HG02938 (cell line): ENCODE data around the gene A4GALT.

Experiments
- ATAC-seq: cut with Tn5 transposase; IDR thresholded peaks from one replicate; pipeline ENCODE4 v1.9.1; 2021; ENCODE audit warnings: mild to moderate bottlenecking, moderate library complexity; ENCODE audit not compliant: unreplicated experiment

A4GALT gene

DNA sequence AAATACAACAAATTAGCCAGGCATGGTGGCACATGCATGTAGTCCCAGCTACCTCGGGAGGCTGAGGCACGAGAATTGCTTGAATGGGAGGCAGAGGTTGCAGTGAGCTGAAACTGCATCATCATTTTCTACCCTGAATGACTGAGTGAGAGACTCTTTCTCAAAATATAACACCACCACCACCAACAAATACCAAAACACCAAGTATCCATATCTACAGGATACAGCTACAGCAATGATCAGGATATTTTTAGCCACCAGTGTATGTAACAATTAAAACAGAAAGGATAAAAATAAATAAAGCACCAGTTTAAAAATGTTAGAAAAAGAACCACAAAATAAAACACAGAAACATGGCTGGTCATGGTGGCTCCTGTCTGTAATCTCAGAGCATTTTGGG lies 13.2 kb downstream of the A4GALT start:
- ATAC-seq = no peak

DNA sequence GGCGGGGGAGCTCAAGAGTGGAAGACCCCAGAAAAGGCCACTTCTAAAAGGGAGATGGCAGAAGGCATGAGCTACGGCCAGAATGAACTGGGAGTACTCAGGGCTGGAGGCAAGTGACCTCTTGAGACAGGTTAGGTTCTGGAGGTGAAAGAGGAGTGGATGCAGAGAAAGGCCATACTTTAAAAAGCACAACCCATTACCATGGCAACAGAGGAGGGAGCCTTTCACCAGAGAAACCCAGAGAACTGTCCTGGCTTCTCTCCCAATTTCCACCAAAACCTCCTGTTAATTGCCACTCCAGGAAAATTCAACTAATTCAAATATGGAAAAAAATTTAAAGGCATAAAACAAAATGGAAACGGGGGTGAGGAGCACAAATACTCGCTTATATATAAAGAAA lies 15.8 kb downstream of the A4GALT start:
- ATAC-seq = no peak

DNA sequence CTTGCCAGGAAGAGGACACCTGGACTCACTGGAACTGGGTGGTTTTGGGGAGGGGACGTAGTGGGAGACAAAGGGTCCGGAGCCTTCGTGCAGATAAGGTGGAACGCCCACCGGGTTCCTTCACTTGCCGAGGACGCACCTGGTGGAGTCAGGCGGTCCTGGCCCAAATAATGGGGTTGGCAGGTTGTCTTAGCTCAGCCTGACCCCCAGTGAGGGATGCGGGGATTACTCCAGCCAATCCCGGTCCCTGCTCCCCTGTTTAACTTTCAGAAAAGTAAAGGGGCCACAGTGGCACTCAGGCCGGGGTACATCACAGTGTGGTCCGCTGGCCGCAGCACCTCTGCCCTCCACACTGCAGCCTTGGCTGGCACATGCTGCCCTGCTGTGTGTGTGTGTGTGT lies 18.0 kb downstream of the A4GALT start:
- no peak for ATAC-seq

- ATAC-seq = no peak
Measured at GRCh38 chr22:42701694-42702093, 19.0 kb downstream of the A4GALT start.

GRCh38 chr22:42700901-42701300 lies 19.8 kb downstream of the A4GALT start:
- ATAC-seq = no peak

DNA sequence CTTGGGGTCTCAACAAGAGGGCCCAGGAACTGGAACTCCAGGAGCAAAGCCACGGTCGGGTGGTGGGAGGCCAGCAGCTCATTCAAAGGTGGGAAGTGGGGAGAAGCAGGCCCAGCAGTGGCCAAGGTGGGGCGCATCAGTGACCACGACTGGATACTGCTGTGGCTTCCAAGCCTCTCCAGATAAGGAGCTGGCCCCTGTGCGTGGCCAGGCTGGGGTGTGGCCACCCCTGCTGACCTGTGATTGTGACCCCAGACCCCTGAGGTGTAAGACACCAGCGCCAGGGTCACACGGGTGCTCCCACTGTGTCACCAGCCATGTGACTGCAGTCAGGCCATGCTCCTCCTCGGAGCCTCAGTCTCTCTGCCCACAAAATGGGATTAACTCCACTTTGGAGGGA lies 20.3 kb downstream of the A4GALT start:
- no peak for ATAC-seq

DNA sequence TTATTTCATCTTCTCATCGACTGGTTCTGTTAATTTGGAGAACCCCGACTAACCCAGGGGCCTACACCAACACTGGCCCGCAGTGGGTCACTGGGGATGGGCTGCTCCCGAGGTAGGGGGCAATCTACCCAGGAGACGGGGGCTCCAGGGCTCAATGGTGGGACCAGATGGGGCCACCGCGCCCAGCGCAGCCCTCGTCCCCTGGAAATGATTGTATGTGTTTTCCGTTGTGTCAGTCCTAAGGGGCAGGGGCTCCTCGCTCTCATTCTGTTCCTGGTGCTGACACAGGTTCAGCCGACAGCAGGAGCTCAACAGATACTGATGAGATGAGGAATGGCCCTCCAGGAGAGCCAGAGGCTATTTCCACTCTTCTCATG lies 20.7 kb downstream of the A4GALT start:
- ATAC-seq = no peak

- ATAC-seq = no peak
Measured at GRCh38 chr22:42699281-42699975, 21.2 kb downstream of the A4GALT start.

GRCh38 chr22:42697542-42698013 lies 23.1 kb downstream of the A4GALT start:
- ATAC-seq = no peak

- ATAC-seq = no peak
Measured at GRCh38 chr22:42696331-42696967, 24.2 kb downstream of the A4GALT start.

DNA sequence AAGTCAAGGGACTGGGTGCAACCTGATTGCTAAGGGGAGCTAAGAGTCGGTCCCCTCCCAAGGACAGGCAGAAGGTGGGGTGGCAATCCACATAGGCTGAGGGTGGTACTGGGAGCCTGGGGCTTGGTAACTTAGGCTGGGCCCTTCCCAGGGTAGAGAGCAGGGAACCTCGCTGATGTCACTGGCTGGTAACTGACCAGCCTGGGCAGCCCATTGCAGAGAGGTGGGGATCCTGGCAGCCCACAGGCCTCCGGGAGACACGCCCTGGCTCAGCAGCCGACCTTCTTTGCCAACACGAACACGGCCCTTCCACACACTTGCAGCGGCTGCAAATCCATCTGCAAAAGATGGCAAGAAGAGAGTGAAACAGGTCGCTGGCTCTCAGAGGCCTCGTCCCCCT lies 25.4 kb downstream of the A4GALT start:
- ATAC-seq = no peak

GRCh38 chr22:42693763-42694683 lies 26.6 kb downstream of the A4GALT start:
- no peak for ATAC-seq

- no peak for ATAC-seq
Measured at GRCh38 chr22:42693055-42693762, 27.5 kb downstream of the A4GALT start.

DNA sequence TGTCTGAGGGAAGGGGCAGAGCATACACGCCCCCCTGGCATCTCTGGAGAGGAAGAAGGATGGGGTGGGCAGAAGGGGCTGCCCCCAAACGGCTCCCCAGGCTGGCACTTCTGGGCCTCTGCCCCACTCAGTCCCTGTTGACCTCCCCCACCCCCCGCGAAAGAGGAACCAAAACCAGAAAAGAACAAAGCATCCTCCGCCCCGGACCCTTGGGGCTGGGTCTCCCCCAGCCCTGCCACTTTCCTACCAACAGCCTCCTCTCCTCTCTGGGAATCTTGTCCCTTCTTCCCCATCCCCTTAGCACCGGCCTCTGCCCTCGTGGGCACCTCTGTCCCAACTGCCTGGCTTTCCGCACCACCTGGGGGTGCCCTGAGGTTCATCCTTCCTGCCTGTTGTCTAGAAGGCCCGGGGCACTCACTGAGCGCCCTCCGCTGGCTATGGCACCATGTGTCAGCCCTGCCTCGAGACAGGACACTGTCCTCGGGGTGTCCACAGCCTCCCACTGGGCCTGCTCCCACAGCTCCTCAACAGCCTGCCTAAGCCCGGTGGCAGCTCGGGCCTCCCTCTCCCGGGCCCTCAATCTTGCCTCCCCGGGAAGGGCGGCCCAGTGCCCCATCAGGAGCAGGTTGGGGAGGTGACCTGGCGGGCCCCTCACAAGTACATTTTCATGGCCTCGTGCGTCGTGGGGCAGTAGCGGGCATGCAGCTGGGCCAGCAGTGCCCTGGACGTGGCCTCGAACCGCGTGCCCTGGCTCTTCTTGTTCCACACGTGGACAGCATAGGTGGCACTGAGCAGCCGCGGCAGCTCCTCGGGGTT lies 28.2 kb downstream of the A4GALT start:
- ATAC-seq = no peak

GRCh38 chr22:42691440-42691839 lies 29.2 kb downstream of the A4GALT start:
- ATAC-seq = no peak

DNA sequence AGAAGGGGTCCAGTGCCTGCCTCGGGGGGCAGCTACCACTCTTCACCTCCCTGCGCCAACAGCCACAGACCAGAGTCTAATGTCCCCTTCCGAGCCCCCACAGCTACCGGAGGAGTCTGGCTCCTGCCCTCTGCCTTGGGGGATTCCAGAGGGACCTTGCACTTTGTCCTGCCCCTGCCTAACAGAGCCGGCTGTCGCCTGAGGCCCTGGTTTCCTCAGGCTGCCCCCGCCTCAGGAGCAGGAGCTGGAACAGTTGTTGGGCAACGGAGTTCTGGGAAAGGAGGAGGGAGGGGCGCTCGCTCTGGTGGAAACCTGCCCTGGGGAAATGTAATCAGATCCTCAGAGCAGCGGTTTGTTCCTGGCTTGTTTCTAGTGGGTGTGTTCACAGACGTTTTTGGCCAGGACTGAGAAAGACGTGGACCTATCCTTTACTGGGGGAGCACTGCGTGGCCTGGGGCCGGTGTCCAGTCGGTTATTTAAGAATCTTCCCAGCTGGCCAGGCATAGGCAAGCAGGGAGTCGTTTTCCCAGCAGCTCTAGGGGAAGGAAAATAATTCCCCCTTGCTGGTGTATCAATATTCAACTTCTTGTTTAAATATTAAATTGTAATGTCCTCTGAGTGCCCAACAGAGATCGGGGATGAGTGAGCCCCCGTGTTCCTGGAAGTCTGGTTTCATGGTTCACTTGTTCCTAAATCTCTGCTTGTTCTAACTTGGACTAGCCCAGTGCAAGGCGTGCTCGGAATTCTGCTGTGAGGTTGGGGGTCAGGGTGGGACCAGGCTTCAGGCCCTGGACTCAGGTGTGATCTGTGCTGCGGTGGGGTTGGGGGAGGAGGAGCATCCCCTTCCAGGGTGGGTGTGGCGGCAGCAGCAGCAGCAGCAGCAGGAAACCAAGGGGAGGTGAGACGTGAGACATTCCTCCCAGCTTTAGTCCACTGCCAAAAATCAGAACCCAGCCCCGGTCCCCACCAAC lies 32.1 kb downstream of the A4GALT start:
- ATAC-seq = no peak

GRCh38 chr22:42686756-42687491 lies 33.7 kb downstream of the A4GALT start:
- ATAC-seq = no peak

GRCh38 chr22:42685941-42686653 lies 34.6 kb downstream of the A4GALT start:
- ATAC-seq = no peak
